Activated T-cell treated with anti-CD3 and anti-CD28 coated beads, Interleukin-2, amount 50 U/mL, for 1 hour (primary cell): ENCODE results near the gene IL17D.
"Not testable (repeated sequence)": the region's sequence is repeated elsewhere in the genome, so short reads cannot be mapped to it uniquely, and the experiment has no call there.

ENCODE experiments used
- DNase-seq: peaks from one replicate; pipeline ENCODE4 v3.0.0-alpha.2; 2020

Gene IL17D, protein sequence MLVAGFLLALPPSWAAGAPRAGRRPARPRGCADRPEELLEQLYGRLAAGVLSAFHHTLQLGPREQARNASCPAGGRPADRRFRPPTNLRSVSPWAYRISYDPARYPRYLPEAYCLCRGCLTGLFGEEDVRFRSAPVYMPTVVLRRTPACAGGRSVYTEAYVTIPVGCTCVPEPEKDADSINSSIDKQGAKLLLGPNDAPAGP

DNA sequence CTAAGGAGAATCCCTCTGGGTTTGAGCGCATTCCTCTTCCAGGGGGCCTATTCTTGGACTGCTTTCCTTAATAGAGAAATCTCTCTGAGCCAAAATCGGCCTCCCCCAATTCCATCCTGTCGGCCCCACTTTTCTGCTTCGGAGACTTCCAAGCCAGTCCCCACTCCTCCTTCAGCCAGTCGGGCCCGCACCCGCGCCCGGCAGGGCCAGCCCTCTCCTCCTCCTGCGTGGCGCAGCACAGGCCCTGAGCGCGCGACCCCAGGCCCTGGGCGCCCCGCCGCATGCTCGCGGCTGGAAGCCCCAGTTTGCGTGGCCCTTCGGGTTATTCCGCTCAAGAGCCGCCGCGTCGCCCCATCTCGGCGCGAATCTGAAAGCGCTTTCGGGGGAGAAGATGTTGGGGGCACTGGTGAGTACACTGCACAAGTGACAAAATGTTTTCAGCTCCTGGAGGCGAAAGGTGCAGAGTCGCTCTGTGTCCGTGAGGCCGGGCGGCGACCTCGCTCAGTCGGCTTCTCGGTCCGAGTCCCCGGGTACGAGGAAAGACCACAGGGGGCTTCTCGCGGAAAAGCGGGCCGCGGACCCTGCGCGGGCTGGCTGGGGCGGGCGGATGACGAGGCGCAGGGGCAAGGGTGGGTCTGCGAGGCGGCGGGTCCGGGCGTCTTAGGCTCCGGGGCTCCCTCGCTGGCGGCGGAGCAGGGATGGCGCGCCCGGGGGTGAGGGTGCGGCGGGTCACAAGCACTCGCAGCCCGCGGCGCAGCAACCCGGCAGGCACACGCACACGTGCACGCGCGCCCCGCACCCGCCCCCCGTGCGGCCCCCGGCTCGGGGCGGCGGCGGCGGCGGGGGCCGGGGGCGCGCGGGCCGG is at the start of gene IL17D:
Gene IL17D (plus strand): TSS at position 785 of the 865 bp plus-strand sequence. CDS start 303 bp downstream, outside the sequence.
- DNase-seq: peak; percentile 57

DNA sequence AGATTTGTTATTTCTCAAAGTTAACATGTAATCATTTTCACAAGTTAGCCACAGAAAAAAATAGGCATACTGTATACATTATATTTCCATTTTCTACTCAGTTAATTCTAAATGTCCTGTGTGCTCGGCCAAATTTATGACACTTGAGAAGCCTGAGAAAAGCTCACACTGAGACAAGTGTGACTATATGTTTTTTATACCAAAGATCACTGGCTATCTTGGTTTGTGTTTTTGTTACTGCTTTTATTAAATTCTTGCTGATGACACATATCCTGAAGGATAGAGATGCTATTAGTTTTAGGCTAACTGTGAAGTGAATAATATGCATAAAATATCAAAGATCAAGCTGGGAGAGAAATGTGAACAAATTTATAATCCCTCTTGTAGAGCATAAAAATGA is 49.3 kb upstream of the IL17D start:
- DNase-seq: no peak

DNA sequence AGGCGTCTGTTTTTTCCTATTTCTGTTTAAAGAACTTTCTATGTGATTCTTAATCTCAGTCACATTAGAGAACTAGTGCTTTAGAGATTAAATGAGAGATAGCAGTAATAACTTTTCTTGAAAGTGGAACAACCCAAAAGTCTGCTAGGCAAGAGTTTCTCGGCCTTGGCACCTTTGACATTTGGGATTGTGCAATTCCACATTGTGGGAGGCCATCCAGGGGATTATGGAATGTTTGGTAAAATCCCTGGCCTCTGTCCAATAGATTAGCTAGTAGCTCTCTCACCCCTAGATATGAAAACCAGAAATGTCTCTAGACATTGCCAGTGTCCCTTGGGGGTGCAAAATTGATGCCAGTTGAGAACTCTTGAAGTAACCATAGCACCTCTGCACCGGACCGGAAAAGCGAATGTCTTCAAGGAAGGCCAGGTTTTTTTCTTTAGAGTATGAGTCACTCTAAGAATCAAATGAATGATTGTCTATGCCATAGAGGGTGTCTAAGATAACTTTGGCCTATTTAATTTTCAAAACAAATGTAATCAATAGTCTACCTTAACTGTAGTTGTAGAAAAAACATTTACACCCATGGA is 45.0 kb upstream of the IL17D start:
- DNase-seq: no peak

DNA sequence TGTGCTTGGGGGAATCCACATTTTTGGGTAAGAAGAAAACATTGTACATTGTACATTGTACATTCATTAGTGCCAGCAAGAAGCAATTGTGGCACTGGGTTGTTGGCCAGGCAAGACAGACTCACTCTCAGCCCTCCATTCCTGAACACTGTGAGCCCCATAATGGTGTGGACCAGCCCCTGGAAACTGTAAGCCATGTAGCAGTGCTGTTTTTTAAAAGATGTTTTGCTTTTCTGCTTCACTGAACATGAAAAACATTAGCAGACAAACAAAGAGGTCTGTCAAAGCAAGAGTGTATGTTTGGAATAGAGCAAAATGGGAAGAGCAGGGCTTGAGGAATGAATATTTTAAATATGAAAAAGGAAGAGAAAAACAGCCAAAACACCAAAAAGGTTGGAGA is 39.1 kb upstream of the IL17D start:
- DNase-seq: no peak

DNA sequence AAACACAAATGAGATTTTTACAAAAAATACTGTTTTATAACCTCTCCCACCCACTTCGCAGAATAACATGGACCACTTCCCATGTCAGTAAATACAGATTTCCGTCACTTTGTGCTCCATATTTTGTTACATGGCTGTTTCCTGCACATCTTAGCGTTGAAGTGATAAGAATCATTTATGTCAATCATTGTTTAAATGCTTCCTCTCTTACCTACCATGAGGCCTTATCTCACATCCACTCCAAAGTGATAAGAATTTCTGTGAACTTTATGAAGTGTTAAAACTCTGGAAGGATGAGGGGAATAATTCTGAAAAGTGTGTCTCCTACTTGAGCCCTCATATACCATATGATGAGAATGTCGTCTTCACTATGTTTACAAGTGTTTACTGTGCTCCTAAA is 36.6 kb upstream of the IL17D start:
- no peak for DNase-seq

DNA sequence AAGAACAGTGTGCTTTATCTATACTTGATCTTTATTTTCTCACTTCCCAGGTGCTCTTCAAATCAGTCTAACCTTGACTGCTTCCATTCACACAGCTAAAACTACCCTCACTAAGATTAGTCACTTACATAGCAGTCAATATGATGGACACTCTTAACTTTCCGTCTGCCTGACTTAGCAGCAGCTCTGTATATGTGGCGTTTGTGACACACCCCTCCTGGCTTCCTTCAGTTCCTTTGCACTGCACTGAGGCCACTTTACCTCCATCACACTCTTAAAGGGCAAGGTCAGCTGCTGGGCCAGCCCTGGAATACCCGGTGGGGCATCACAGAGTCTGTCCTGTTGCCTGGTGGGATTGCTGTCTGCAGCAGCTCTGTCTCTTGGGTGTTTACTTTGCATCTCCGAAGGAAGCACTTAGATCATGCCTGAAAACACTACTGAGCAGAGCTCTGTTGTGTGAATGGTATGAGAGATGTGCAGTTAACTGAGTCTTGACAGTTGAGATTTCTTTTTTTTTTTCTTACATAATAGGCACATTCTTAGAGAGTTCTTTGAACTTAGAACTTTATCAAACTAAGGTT is 35.6 kb upstream of the IL17D start:
- no peak for DNase-seq

DNA sequence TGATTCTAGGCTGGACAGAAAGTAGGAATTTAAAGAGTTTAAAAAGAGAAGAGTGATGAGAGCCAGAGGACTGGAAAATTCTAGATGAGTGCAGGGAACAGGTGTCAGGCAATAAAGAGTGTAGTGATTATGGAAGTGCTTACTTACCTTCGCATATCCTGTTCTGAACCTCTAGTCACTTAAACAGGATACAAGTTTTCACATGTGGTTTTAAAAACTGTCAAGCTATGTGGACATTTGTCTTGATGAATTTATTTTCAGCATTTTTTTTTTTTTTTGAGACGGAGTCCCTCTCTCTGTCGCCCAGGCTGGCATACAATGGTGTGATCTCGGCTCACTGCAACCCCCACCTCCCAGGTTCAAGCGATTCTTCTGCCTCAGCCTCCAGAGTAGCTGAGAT is 34.3 kb upstream of the IL17D start:
- DNase-seq: no peak

DNA sequence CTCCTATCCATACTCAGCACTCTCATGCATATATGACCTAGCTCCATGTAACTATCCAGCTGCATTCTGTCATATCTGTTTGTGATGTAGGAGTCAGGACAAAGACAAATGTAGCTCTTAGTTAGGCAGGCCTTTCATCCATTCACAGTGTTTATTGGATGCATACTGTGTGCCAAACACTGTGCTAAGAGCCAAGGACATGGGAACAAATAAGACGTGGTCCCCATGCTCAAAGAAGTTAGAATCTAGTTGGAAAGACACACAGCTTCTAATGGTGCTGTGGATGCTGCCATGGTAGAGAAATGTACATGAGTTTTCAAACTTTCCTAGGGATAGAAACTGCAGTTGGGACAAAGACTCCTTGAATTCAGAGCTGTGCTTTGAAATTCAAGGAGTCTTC is 31.7 kb upstream of the IL17D start:
- DNase-seq: no peak

DNA sequence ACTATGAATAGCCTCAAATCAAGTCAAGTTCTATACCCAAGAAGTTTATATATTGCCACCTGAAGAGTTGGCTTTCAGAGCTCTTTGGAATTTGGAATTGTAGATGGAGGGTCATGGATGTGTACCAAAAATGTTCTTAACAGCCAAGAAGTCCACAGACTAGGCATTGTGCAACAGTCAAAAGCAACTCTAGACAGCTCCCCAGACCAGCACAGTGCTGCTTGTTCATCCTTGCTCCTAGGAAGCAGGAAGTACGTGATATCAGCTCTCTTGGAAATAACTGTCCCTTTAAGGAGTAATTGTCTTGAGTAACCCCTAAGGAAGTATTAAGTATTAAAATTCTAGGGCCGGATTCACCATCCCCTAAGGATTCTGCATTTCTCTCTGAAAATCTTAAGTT is 30.7 kb upstream of the IL17D start:
- DNase-seq: no peak

DNA sequence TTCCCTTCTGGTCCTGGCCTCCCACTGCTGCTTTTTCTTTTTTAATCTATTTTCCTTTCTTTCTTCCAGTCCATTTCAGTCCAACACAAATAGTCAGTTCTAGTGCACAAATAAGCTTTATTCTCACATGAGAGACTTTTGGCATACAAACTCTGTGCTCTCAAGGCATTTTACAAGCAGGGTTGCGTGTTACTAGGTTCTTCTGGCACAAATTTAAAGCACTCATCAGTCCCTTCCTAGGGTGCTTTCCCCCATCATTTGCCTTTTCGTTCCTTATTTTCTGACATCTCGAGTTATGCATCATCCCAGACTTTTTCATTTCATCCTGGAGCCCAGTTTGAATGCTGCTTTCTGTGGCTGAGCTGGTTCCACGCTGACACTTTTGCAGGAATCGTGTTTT is 29.8 kb upstream of the IL17D start:
- no peak for DNase-seq

DNA sequence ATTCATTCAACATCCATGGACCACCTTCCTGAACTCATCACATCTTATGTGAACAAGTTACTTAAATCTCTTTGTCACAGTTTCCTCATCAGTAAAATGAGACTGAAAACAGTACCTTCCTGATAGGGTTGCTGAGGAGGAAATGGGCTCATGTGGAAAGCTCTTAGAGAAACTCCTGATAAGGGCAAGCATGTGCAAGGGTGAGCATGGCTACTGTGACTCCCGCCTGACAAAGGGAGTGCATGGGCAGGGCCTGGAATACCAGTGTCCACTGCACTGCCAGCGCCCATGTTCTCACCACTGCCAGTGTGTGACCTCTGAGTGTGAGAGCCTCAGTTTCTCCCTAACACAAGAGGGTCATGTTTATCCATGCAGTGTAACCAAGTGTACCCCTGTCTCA is 27.3 kb upstream of the IL17D start:
- DNase-seq: no peak

DNA sequence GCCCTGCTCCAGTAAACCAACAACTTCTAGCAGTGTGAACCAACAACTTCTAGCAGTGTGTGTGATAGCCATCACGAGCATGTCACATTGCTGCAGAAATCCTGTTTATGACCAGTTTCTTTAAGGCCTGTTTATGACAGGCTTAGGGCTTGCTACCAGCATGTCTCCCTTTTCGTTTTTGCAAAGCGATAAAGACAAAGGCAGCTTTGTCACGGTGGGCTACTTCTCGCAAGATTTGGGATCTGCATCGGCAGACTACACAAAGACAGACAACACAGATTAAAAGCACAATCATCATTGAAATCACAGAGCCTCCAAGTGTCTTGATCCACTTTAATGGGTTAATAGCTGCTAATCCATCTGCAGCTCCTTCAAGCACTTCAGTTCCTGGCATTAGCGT is 24.9 kb upstream of the IL17D start:
- not testable (repeated sequence) for DNase-seq

DNA sequence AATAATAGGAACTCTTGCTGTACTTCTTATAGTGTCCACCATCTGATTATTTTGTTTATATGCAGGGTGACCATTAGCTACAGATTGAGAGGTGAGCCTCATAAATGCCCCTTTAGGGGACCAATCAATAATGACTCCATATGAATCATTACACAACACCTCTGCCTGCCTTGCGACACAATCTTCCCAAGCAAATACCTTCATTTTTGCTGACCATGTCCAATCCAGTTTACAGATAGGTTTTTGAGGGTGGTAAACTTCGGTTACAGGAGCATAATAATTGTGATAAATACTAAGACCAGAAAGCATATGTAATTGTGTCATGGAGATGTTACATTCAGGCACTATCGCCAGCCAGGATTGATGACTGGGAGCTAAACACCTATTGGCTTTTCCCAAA is 23.6 kb upstream of the IL17D start:
- DNase-seq: no peak

DNA sequence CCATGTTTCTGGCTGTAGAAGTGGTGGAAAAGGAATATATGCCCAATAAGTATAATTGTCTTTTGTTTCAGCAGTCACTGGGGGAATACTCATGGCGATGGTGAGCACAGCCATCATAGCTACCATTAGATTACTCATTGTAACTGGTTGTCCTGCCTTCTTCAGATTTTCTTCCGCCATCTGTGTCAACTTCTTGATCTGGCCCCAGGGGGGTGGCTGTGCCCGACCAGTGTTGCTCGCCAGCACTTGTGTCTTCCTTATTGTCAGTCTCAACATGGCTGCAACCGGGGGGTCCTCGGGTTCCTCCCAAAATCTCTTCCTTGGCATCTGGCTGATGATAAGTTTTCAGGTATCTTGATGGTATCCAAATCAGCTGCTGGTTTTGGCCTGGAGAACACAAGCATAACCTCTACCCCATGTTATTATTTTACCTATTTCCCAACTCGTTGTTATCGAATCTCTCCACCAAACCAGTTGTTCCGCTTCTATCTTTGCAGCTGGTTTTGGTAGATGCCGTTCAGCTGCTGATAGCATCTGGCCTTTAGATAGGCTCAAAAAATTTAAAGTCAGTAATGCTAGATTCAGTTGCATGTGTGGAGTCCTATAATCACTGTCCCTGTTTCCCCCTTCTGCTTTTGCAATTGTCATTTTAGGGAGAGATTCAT is 23.0 kb upstream of the IL17D start:
- no peak for DNase-seq

DNA sequence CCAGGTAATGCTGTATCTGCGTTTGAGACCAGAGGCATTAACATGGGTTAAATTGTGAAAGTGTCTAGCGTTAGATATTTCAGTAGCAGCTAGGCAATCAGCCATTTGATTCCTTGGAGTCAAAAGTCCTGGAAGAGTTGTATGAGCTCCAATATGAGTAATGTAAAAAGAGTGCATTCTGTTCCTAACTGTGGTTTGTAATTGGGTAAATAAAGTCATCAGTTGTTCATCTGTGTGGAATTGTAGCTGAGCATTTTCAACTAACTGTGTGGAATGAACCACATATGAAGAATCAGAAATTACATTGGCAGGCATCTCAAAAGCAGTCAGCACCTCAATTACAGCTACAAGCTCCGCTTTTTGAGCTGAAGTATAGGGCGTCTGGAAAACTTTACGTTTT is 22.0 kb upstream of the IL17D start:
- not testable (repeated sequence) for DNase-seq

DNA sequence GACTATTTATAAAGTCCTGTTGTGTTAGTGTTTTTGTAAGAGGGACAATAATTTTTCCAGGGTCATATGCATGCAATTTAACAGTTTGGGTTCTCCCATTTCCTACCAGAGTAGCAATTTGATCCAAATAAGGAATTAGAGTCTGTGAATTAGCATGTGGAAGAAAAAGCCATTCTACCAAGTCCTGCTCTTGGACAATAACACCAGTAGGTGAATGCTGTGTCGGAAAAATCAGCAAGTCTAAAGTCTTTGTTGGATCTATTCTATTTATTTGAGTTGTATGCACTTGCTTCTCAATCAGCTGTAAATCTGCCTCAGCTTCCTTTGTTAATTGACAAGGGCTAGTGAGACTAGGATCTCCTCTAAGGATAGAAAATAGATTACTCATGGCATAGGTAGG is 21.4 kb upstream of the IL17D start:
- DNase-seq: no peak

DNA sequence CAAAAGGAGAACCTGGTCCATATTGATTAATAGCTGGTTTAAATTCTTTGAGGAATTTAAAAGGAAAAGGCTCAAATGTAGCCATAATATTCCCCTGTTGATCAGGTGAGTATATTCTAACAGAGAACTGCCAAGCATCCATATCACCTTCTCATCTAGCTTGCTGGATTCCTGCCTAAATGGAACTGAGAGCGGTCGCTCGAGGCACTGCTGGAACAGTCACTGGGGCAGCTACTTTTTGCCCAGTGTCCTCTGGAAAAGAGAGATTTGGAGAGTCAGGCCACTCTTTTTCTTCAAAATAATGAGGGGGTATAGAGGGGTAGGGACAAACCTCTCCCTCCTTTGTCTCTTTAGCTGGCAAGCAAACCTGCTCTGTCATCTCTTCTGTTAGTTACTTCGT is 19.5 kb upstream of the IL17D start:
- no peak for DNase-seq

DNA sequence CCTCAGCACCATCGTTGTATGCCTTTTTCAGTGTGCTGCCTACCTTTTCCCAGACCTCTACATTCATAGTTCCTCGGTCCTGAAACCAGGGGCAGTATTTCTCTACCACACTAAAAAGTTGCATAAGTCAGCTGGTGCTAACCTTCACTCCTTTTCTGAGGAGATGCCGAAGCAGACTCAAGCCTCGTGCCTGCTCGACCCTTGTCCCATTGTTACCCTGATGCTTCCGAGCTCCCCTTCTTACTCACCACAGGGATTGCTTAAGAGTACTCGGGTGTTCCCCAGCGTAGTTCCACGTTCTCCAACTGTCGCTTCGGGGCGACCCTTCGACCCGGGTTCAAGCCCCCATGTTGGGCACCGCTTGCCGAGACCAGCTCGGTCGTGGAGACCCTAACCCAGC is 19.0 kb upstream of the IL17D start:
- no peak for DNase-seq

DNA sequence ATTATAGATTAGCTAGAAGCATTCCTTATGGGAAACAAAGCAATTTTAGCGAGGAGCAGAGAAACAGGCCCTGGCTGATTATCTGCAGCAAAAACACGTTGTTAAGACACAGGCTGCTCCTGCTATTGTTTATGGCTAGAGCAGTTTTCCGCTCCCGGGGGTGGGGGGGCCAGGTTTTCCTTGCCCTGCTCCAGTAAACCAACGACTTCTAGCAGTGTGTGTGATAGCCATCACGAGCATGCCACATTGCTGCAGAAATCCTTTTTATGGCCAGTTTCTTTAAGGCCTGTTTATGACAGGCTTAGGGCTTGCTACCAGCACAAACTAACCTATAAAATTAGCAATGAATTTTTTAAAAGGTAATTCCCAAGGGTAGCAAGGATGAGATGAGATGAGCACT is 18.4 kb upstream of the IL17D start:
- no peak for DNase-seq

DNA sequence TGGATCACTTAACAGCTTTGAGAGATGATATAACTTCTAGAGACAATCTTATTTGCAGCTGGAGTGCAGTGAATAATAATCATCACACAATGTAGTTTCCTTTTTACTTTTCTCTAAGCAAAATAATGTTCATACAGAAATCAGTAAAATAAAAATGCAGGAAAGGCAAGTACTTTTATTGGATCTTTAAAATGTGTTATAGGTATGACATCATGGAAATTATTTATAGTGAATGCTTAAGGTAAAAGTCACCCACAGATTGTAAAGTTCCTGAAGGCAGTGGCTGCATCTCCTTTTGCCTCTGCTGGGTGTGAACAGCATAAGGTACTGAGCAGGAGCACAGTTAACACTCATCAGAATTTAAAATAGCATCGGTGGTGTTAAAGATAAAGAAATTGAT is 17.3 kb upstream of the IL17D start:
- no peak for DNase-seq

DNA sequence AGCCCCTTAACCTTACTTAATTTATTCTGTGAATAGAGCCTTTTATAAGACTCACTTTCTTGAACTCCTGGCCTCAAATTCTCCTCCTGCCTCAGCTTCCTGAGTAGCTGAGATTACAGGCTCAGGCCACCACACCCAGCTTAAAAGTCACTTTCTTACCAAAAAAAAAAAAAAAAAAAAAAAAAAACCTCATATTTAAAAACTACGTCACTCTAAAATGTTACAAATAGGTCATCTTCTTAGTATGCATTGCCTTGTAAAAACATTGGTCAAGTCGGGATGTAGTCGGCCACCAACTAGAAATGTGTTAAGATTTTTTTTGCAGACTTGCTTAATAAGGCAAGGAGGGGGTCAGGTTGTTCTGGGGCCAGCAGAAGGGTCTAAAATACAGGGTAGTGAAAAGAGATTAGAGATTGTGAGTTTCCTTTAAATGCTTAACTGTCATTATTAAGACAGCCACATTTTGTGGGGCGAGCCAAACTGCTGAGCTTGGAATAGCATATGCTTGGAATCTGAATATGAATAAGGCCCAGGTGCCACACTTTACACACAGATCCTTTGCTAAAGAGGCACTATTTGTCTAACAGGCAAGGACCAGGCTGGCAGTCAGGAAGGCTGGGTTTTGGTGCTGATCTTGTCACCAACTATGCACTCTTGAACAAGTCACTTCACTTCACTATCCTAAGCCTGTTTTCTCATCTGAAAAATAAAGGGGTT is 16.5 kb upstream of the IL17D start:
- DNase-seq: no peak

DNA sequence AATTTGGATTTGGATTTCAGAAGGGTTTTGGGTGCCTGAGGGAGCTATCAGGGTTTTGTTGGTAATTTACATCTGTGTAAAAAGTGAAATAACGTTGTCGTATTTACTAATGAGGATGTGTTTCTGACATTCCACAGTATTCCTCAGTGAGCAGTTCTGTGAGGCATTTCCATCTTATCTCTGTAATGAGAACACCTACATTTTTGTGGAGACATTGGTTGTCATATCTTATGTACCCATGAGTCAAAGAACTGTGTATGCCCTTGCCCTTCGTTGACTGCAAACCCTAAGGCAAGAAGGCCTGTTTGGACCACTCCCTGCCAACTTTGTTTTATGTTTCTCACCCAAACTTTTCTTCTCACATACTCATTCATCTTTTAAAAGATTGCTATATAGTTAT is 14.2 kb upstream of the IL17D start:
- DNase-seq: no peak

DNA sequence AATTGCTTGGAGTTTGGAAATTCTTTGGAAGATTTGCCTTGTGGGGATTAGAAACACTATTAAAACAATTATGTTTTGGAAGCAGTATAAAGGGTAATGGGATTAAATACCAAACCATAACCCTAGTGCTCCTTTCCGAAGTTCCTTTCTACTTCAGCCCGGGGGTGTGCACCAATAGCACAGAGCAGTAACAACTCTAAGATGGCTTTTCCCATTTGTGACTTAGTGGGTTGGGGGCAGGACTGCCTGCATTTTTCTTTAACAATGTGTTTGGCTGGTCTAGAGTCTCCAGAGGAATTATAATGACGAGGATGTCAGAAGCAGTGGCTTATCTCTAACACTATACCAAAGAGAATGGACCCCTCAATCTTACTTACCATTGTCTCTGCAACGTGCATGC is 11.9 kb upstream of the IL17D start:
- no peak for DNase-seq
